Duodenal mucosa (tissue), 2 donors: ENCODE data around the gene TMEM240.

Experiments
- H3K27ac ChIP-seq: one replicate; pipeline ENCODE4 v1.7.0; 2013; ENCODE audit warnings: low read depth, low read length
- H3K27me3 ChIP-seq, 2 donors: one replicate each; pipeline ENCODE4 v1.7.0; 2013; ENCODE audit warnings: low read length in 2 of 2, control low read depth in 1 of 2; ENCODE audit not compliant: insufficient read depth in 2 of 2, control insufficient read depth in 1 of 2
- H3K36me3 ChIP-seq, 2 donors: one replicate each; pipeline ENCODE4 v1.7.0; 2013; ENCODE audit warnings: low read length in 2 of 2, control low read depth in 1 of 2; ENCODE audit not compliant: insufficient read depth in 2 of 2, control insufficient read depth in 1 of 2
- H3K4me1 ChIP-seq, 2 donors: one replicate each; pipeline ENCODE4 v1.7.0; 2013; ENCODE audit warnings: low read length in 2 of 2, control low read depth in 1 of 2; ENCODE audit not compliant: insufficient read depth in 2 of 2, control insufficient read depth in 1 of 2
- H3K4me3 ChIP-seq, 2 donors: one replicate each; pipeline ENCODE4 v1.7.0; 2013; ENCODE audit warnings: low read length in 2 of 2, low read depth in 1 of 2
- H3K9ac ChIP-seq, 2 donors: one replicate each; pipeline ENCODE4 v1.7.0; 2013; ENCODE audit warnings: low read length in 2 of 2, low read depth in 1 of 2
- H3K9me3 ChIP-seq, 2 donors: one replicate each; pipeline ENCODE4 v1.7.0; 2013; ENCODE audit warnings: low read length in 2 of 2, control low read depth in 1 of 2; ENCODE audit not compliant: control insufficient read depth in 1 of 2

The TMEM240 gene

GRCh38 chr1:1567891-1568291 lies 27.5 kb upstream of the TMEM240 start:
- peaks cover 5 to 9% of the 10 kb centered on the region in 2 donors for H3K4me1 ChIP-seq
- H3K9ac ChIP-seq, result no peak overlapping the region
- peaks cover 29 to 51% of the 10 kb centered on the region in 2 donors for H3K36me3 ChIP-seq

GRCh38 chr1:1567152-1567875 lies 26.9 kb upstream of the TMEM240 start:
- no peak overlapping the region for H3K27ac ChIP-seq
- no peaks in the 10 kb centered on the region for H3K9me3 ChIP-seq
- no peaks in the 10 kb centered on the region for H3K27me3 ChIP-seq

More at GRCh38 chr1:1567891-1568291, 27.5 kb upstream of the TMEM240 start:
- Histone ChIP-seq H3K27ac (no peak overlapping the region), H3K27me3 (no peaks in the 10 kb centered on the region), H3K4me3 (no peak overlapping the region), H3K9me3 (no peaks in the 10 kb centered on the region)

GRCh38 chr1:1565340-1565739 lies 24.9 kb upstream of the TMEM240 start:
- H3K9ac ChIP-seq, result no peak overlapping the region
- H3K9me3 ChIP-seq, result no peaks in the 10 kb centered on the region
- no peaks in the 10 kb centered on the region for H3K27me3 ChIP-seq
- H3K36me3 ChIP-seq, result peaks cover 44 to 60% of the 10 kb centered on the region in 2 donors
- H3K4me1 ChIP-seq, result peaks cover 4 to 5% of the 10 kb centered on the region in 2 donors
- no peak overlapping the region for H3K27ac ChIP-seq
- no peak overlapping the region for H3K4me3 ChIP-seq

More at GRCh38 chr1:1567152-1567875, 26.9 kb upstream of the TMEM240 start:
- no peak overlapping the region for H3K9ac ChIP-seq
- peaks cover 35 to 57% of the 10 kb centered on the region in 2 donors for H3K36me3 ChIP-seq
- peaks cover 4 to 5% of the 10 kb centered on the region in 2 donors for H3K4me1 ChIP-seq
- no peak overlapping the region for H3K4me3 ChIP-seq

GRCh38 chr1:1564268-1564667 lies 23.8 kb upstream of the TMEM240 start:
- Histone ChIP-seq H3K36me3 (peaks cover 42 to 59% of the 10 kb centered on the region in 2 donors), H3K4me1 (peaks cover 0 to 4% of the 10 kb centered on the region in 2 donors), H3K27ac (no peak overlapping the region)

GRCh38 chr1:1563688-1564087 lies 23.3 kb upstream of the TMEM240 start:
- no peak overlapping the region for H3K27ac ChIP-seq

More at GRCh38 chr1:1564268-1564667, 23.8 kb upstream of the TMEM240 start:
- H3K9ac ChIP-seq, result no peak overlapping the region
- no peak overlapping the region for H3K4me3 ChIP-seq
- no peaks in the 10 kb centered on the region for H3K9me3 ChIP-seq
- H3K27me3 ChIP-seq, result no peaks in the 10 kb centered on the region

DNA sequence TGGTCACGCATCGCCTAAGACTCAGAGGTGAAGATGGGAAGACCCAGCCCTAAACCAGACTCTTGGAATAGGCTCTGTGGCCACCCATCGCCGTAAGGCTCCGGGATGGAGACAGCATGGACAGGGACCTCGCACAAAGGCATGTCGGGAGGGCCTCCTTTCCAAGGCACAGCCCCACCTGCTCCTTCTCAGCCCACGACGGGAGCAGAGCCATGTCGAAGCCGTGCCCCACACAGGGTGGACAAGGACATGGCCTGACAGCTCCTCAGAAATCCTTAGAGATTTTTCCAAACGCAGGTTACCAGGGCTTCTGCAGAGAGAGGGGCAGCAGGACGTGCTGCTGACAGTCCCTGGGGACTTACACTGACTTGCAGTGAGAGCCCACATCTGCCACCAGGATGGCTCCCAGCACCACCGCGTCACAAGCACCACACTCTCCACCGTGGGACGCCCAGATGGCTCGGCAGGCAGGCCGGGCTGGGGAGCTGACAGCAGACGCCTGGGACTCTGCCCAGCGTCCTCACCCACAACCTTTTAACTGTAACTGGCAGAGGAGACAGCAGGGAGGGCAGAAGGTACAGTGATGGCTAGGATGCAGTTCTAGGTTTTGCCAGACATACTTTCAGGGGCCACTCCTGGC lies 22.3 kb upstream of the TMEM240 start:
- H3K9ac ChIP-seq, result no peak overlapping the region
- no peak overlapping the region for H3K4me3 ChIP-seq
- H3K27ac ChIP-seq, result no peak overlapping the region
- H3K9me3 ChIP-seq, result no peaks in the 10 kb centered on the region
- H3K36me3 ChIP-seq, result peaks cover 36 to 60% of the 10 kb centered on the region in 2 donors
- peaks cover 0 to 4% of the 10 kb centered on the region in 2 donors for H3K4me1 ChIP-seq
- H3K27me3 ChIP-seq, result no peaks in the 10 kb centered on the region

More at GRCh38 chr1:1563688-1564087, 23.3 kb upstream of the TMEM240 start:
- no peaks in the 10 kb centered on the region for H3K27me3 ChIP-seq
- peaks cover 40 to 60% of the 10 kb centered on the region in 2 donors for H3K36me3 ChIP-seq
- H3K9me3 ChIP-seq, result no peaks in the 10 kb centered on the region
- H3K9ac ChIP-seq, result no peak overlapping the region
- peaks cover 0 to 4% of the 10 kb centered on the region in 2 donors for H3K4me1 ChIP-seq
- no peak overlapping the region for H3K4me3 ChIP-seq

- no peak overlapping the region for H3K4me3 ChIP-seq
- no peaks in the 10 kb centered on the region for H3K4me1 ChIP-seq
- no peaks in the 10 kb centered on the region for H3K9me3 ChIP-seq
- H3K27ac ChIP-seq, result no peak overlapping the region
- no peaks in the 10 kb centered on the region for H3K27me3 ChIP-seq
- peaks cover 36 to 60% of the 10 kb centered on the region in 2 donors for H3K36me3 ChIP-seq
- no peak overlapping the region for H3K9ac ChIP-seq
Measured at GRCh38 chr1:1561801-1562470, 21.5 kb upstream of the TMEM240 start.

GRCh38 chr1:1560178-1560577 lies 19.8 kb upstream of the TMEM240 start:
- H3K36me3 ChIP-seq, result peaks cover 30 to 55% of the 10 kb centered on the region in 2 donors
- no peaks in the 10 kb centered on the region for H3K27me3 ChIP-seq
- no peak overlapping the region for H3K27ac ChIP-seq
- H3K4me1 ChIP-seq, result no peaks in the 10 kb centered on the region
- H3K4me3 ChIP-seq, result no peak overlapping the region
- no peak overlapping the region for H3K9ac ChIP-seq
- no peaks in the 10 kb centered on the region for H3K9me3 ChIP-seq

GRCh38 chr1:1559066-1559465 lies 18.6 kb upstream of the TMEM240 start:
- H3K36me3 ChIP-seq, result peaks cover 21 to 50% of the 10 kb centered on the region in 2 donors
- no peak overlapping the region for H3K4me3 ChIP-seq
- no peaks in the 10 kb centered on the region for H3K27me3 ChIP-seq

GRCh38 chr1:1558591-1558990 lies 18.2 kb upstream of the TMEM240 start:
- Histone ChIP-seq H3K9ac (no peak overlapping the region), H3K9me3 (no peaks in the 10 kb centered on the region), H3K27me3 (no peaks in the 10 kb centered on the region), H3K4me1 (no peaks in the 10 kb centered on the region), H3K4me3 (no peak overlapping the region), H3K36me3 (peaks cover 16 to 48% of the 10 kb centered on the region in 2 donors), H3K27ac (no peak overlapping the region)

More at GRCh38 chr1:1559066-1559465, 18.6 kb upstream of the TMEM240 start:
- Histone ChIP-seq H3K9ac (no peak overlapping the region), H3K9me3 (no peaks in the 10 kb centered on the region), H3K4me1 (no peaks in the 10 kb centered on the region), H3K27ac (no peak overlapping the region)
